Limb (tissue), 2 donors: Measurements from ENCODE around the gene ABCD3.
A peak's percentile ranks its signal among the peaks of the same experiment; 100 is the strongest.

Experiments used
- DNase-seq, 2 donors: peaks; one replicate each; pipeline ENCODE4 v3.0.0-alpha.2; 2016; ENCODE audit errors: extremely low spot score in 2 of 2

The ABCD3 gene

GRCh38 chr1:94526152-94526980 lies 108.2 kb downstream of the ABCD3 start:
- DNase-seq, result no peak

- no peak for DNase-seq
These were observed 109.3 kb downstream of the ABCD3 start for GRCh38 chr1:94527447-94528031.

- no peak for DNase-seq
These were observed 110.1 kb downstream of the ABCD3 start for GRCh38 chr1:94528299-94528698.

GRCh38 chr1:94528826-94529225 lies 110.6 kb downstream of the ABCD3 start:
- DNase-seq, result no peak

GRCh38 chr1:94529416-94529815 lies 111.2 kb downstream of the ABCD3 start:
- no peak for DNase-seq

GRCh38 chr1:94530373-94530878 lies 112.2 kb downstream of the ABCD3 start:
- no peak for DNase-seq

GRCh38 chr1:94531664-94532063 lies 113.5 kb downstream of the ABCD3 start:
- no peak for DNase-seq

GRCh38 chr1:94532077-94532476 lies 113.9 kb downstream of the ABCD3 start:
- no peak for DNase-seq

GRCh38 chr1:94535095-94535494 lies 116.9 kb downstream of the ABCD3 start:
- DNase-seq, result no peak

GRCh38 chr1:94535879-94536278 lies 117.7 kb downstream of the ABCD3 start:
- no peak for DNase-seq

- no peak for DNase-seq
These were observed 119.1 kb downstream of the ABCD3 start for GRCh38 chr1:94537254-94537653.

- DNase-seq, result no peak
These were observed 120.1 kb downstream of the ABCD3 start for GRCh38 chr1:94538243-94538827.

- no peak for DNase-seq
These were observed 121.3 kb downstream of the ABCD3 start for GRCh38 chr1:94539496-94539895.

GRCh38 chr1:94540440-94541245 lies 122.5 kb downstream of the ABCD3 start:
- DNase-seq, result no peak

GRCh38 chr1:94541246-94542087 lies 123.3 kb downstream of the ABCD3 start, which contains the start of gene F3:
TSS of gene F3 (minus strand) at chr1:94541759. CDS start at chr1:94541636, 123 bp downstream.
- DNase-seq, result peak; percentile 55 to 86

- DNase-seq, result no peak
These were observed 124.1 kb downstream of the ABCD3 start for GRCh38 chr1:94542088-94542870.

- DNase-seq, result no peak
These were observed 124.8 kb downstream of the ABCD3 start for GRCh38 chr1:94543001-94543400.

GRCh38 chr1:94543893-94544635 lies 125.9 kb downstream of the ABCD3 start:
- no peak for DNase-seq
